ENCODE results near the gene XPO6. TPM values are rescaled to one million over a fixed set of nuclear protein-coding genes. Genes with fewer than 3 reads are reported as not detected.

Gene XPO6
- total and polyA plus RNA-seq, 12 donors = 61.1 to 194 (median 95.8) TPM

DNA sequence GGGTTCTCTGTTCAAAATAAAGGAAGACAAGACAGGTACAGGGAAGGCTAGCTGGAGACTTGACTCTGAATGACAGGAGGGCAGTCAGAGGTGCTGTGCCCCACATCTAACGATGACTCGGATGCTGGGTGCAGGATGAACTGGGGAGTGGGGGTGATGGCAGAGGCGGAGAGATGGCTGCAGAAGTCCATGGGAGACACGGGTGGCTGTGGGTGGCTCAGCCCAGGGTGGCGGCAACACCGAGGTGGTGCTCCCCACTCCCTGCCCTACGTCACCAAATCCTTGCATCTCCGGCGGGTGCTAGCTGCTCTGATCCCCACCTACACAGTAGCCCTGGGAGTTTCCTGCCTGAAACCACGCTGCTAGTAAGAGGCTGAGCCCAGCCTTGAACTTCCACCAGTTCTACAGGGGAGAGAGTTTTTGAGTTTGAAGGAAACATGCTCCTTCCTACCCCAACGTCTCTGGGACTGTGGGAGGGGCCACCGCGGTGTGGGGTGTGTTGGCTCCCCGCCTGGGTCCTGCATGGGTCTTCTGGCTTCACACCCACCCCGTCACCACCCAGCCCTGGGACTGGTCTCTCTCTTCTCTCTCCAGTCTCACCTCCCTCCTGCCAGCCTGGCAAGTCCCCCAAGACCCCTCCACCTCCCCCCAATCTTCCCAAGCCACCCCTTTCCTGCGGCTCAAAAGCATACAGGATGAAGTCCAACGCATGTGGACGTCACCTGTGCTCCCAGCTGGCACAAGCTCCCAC, 152.8 kb downstream of the XPO6 start:
- Histone ChIP-seq H3K27ac (no peak overlapping the region), H3K4me3 (no peak overlapping the region), H3K4me1 (replicated peaks in 1 of 2) (no peaks in the 10 kb centered on the region), H3K9me3 (replicated peaks in 1 of 3) (no peaks in the 10 kb centered on the region), H3K36me3 (replicated peaks in 1 of 2) (no peaks in the 10 kb centered on the region), H3K27me3 (peaks cover 24% of the 10 kb centered on the region)
- WGBS, 4 donors = 53 to 70% (median 60%) methylated on average over 13 to 18 of the region's 18 CpGs
- no peak for DNase-seq
- TF ChIP-seq POLR2A (IDR thresholded peaks at IDR 0.05) = no peak
- TF ChIP-seq, protein P1, sequence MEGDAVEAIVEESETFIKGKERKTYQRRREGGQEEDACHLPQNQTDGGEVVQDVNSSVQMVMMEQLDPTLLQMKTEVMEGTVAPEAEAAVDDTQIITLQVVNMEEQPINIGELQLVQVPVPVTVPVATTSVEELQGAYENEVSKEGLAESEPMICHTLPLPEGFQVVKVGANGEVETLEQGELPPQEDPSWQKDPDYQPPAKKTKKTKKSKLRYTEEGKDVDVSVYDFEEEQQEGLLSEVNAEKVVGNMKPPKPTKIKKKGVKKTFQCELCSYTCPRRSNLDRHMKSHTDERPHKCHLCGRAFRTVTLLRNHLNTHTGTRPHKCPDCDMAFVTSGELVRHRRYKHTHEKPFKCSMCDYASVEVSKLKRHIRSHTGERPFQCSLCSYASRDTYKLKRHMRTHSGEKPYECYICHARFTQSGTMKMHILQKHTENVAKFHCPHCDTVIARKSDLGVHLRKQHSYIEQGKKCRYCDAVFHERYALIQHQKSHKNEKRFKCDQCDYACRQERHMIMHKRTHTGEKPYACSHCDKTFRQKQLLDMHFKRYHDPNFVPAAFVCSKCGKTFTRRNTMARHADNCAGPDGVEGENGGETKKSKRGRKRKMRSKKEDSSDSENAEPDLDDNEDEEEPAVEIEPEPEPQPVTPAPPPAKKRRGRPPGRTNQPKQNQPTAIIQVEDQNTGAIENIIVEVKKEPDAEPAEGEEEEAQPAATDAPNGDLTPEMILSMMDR (IDR thresholded peaks at IDR 0.05) = no peak
- intact Hi-C loops (cut with DNase I) = loop anchor here (10.0 kb wide), 2 partner anchors 84 to 414 kb away; no protein-coding TSS in a partner anchor

DNA sequence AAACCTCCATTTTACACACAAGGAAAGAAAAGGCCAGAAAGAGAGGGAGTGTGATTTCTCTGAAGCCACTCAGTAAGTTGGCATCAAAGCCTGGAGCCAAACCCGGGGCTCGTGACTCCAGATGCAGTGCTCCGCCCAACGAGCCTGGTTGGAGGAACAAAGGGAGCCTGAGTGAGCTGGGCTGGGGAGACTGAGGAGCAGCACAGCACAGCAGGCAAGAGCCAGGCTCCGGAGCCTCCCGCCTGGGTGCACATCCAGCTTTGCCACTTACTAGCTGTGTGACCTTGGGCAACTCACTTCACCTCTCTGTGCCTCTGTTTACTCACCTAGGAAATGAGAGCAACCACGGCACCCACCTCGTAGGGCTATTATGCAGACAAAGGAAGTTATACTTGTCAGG, 153.8 kb downstream of the XPO6 start:
- no peaks in the 10 kb centered on the region for H3K36me3 ChIP-seq (replicated peaks in 1 of 2)
- no peak for DNase-seq
- no peaks in the 10 kb centered on the region for H3K9me3 ChIP-seq (replicated peaks in 1 of 3)
- H3K4me1 ChIP-seq (replicated peaks in 1 of 2) = no peaks in the 10 kb centered on the region
- 73 to 82% (median 79%) methylated on average over 5 to 8 of the region's 8 CpGs for WGBS, 4 donors
- H3K4me3 ChIP-seq = no peak overlapping the region
- peaks cover 17% of the 10 kb centered on the region for H3K27me3 ChIP-seq
- no peak for TF ChIP-seq POLR2A (IDR thresholded peaks at IDR 0.05)
- TF ChIP-seq, protein P1 (IDR thresholded peaks at IDR 0.05) = no peak
- H3K27ac ChIP-seq = no peak overlapping the region
- intact Hi-C loops (cut with DNase I) = loop anchor here (10.0 kb wide), 2 partner anchors 83 to 413 kb away; no protein-coding TSS in a partner anchor

GRCh38 chr16:28053461-28053860, 158.3 kb downstream of the XPO6 start:
- no peak for DNase-seq
- H3K27ac ChIP-seq = no peak overlapping the region
- TF ChIP-seq, protein P1 (IDR thresholded peaks at IDR 0.05) = no peak
- TF ChIP-seq POLR2A (IDR thresholded peaks at IDR 0.05) = no peak
- intact Hi-C loops (cut with DNase I) = loop anchor here (10.0 kb wide), 2 partner anchors 79 to 409 kb away; no protein-coding TSS in a partner anchor
- H3K27me3 ChIP-seq = no peaks in the 10 kb centered on the region
- H3K9me3 ChIP-seq (replicated peaks in 1 of 3) = peaks cover 0 to 3% (median 0%) of the 10 kb centered on the region in 3 donors
- no peaks in the 10 kb centered on the region for H3K4me1 ChIP-seq (replicated peaks in 1 of 2)
- WGBS, 4 donors = 30 to 46% (median 37%) methylated on average over 14 to 15 of the region's 15 CpGs
- no peaks in the 10 kb centered on the region for H3K36me3 ChIP-seq (replicated peaks in 1 of 2)
- H3K4me3 ChIP-seq = no peak overlapping the region

DNA sequence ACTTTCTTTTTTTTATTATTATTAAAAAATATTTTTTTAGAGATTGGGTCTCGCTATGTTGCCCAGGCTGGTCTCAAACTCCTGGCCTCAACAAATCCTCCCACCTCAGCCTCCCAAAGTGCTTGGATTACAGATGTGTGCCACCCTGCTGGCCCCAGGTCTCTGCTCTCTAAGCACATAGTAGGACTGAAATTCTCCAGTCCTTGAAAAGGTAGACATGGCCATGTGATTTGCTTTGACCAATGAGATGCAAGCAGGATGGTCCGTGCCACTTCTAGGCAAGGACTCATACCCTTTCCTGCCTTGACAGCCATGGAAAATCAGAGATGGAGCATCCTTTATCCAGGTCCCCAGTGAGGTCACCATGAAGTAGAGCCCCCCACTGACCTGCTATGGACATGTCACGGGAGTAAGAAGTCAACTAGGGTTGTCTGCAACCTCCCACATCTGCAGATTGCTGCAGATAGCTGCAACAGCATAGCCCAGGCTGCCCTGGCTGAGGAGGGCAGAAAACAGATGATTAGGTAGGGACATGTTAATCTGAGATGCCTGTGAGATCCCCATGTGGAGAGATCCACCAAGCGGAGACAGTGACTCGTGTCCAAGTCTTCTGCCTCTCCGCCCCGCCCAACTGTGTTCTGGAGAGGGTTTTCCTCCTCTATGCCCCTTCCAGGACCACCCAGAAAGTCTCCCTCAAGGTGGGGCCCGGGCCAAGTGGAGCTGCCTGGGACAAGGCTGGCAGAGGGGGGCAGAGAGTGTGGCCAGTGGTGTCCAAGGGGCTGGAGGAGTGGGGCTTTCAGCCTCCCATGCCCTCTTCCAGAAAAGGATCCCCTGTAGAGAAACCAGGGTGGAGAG, 159.3 kb downstream of the XPO6 start:
- 75 to 83% (median 79%) methylated on average over 3 to 8 of the region's 8 CpGs for WGBS, 4 donors
- no peaks in the 10 kb centered on the region for H3K27me3 ChIP-seq
- no peak for DNase-seq

More for the DNA sequence above, 159.3 kb downstream of the XPO6 start:
- no peak for TF ChIP-seq POLR2A (IDR thresholded peaks at IDR 0.05)
- TF ChIP-seq, protein P1 (IDR thresholded peaks at IDR 0.05) = no peak
- Histone ChIP-seq H3K9me3 (replicated peaks in 1 of 3) (peaks cover 0 to 4% (median 0%) of the 10 kb centered on the region in 3 donors), H3K4me3 (no peak overlapping the region), H3K4me1 (replicated peaks in 1 of 2) (no peaks in the 10 kb centered on the region), H3K36me3 (replicated peaks in 1 of 2) (no peaks in the 10 kb centered on the region), H3K27ac (no peak overlapping the region)
- intact Hi-C loops (cut with DNase I) = loop anchor here (10.0 kb wide), 2 partner anchors 78 to 408 kb away; no protein-coding TSS in a partner anchor
